ENCODE measurements around the gene OR6F1. TPM values are rescaled to one million over a fixed set of nuclear protein-coding genes. Genes with fewer than 3 reads are reported as not detected.

OR6F1 gene
- polyA plus RNA-seq, 2 of the 4 experiments (the other 2 are of a cell fraction) = not detected

- TF ChIP-seq FOXS1 (CRISPR knock-in tag; IDR thresholded peaks at IDR 0.05) (no peak), HEYL (CRISPR knock-in tag; IDR thresholded peaks at IDR 0.05) (no peak), ZC3H11A (IDR thresholded peaks at IDR 0.05) (no peak), POLR2AphosphoS2 (conservative IDR thresholded peaks at IDR 0.05; ENCODE audit: low read length) (no peak), TFCP2L1 (CRISPR knock-in tag; IDR thresholded peaks at IDR 0.05) (no peak), ELK1 (IDR thresholded peaks at IDR 0.05; ENCODE audit: low read depth, low read length) (no peak), CEBPB (IDR thresholded peaks at IDR 0.05) (no peak), JUNB (IDR thresholded peaks at IDR 0.05) (no peak), USF2 (IDR thresholded peaks at IDR 0.05) (no peak)
Measured at GRCh38 chr1:247680171-247680570, 36.3 kb downstream of the OR6F1 start (continued).

GRCh38 chr1:247679639-247680038, 36.8 kb downstream of the OR6F1 start, which contains the start of gene OR13G1:
TSS of gene OR13G1 (minus strand) at chr1:247679739. CDS start at chr1:247673041, 6,698 bp downstream.
- Histone ChIP-seq H3K27ac (no peak within 1 kb of the TSS), H3K4me1 (no peaks in the 10 kb centered on the region), H3K4me2 (no peak within 1 kb of the TSS), H3K9me3 (peaks cover 6% of the 10 kb centered on the region; the same call in 1 of the 3 replicates), H3K4me3 (no peak within 1 kb of the TSS)
- WGBS (ENCODE audit: missing lambda C conversion rate) = 4% methylated on average over 1 of the region's 1 CpG
- DNase-seq (ENCODE audit: low read depth in 1 of 2, low spot score in 1 of 2) (no peak), ATAC-seq (no peak), FAIRE-seq (no peak)
- ChIA-PET POLR2A (no interaction called here), CTCF (no interaction called here)
- TF ChIP-seq KDM1A (IDR thresholded peaks at IDR 0.05; ENCODE audit: low read depth) (no peak), POLR2A (IDR thresholded peaks at IDR 0.05; ENCODE audit: low read length) (no peak), FOXS1 (CRISPR knock-in tag; IDR thresholded peaks at IDR 0.05) (no peak), CBX2 (IDR thresholded peaks at IDR 0.05; ENCODE audit: borderline replicate concordance, low read depth) (no peak), ZC3H11A (IDR thresholded peaks at IDR 0.05) (no peak), POLR2AphosphoS2 (conservative IDR thresholded peaks at IDR 0.05; ENCODE audit: low read length) (no peak), CTCF (IDR thresholded peaks at IDR 0.05) (no peak), ZNF302 (CRISPR knock-in tag; IDR thresholded peaks at IDR 0.05) (no peak), MAZ (IDR thresholded peaks at IDR 0.05; ENCODE audit: borderline replicate concordance, low read depth, low read length) (no peak), RAD21 (conservative IDR thresholded peaks at IDR 0.05 in 1 of 2, IDR thresholded peaks at IDR 0.05 in 1 of 2) (no peak), EHMT2 (IDR thresholded peaks at IDR 0.05; ENCODE audit: low read depth) (no peak), MYC (IDR thresholded peaks at IDR 0.05; ENCODE audit: borderline replicate concordance, low read length) (no peak), TP53 (CRISPR knock-in tag; IDR thresholded peaks at IDR 0.05) (no peak), FOSB (CRISPR knock-in tag; IDR thresholded peaks at IDR 0.05) (no peak), ATOH8 (CRISPR knock-in tag; IDR thresholded peaks at IDR 0.05; ENCODE audit: low read depth) (no peak), BHLHE40 (IDR thresholded peaks at IDR 0.05; ENCODE audit: low read depth, low read length) (no peak), E2F6 (IDR thresholded peaks at IDR 0.05; ENCODE audit: borderline replicate concordance, low read depth) (no peak), HOXB13 (CRISPR knock-in tag; IDR thresholded peaks at IDR 0.05; ENCODE audit: low read depth) (no peak)

All from A549 (cell line).